DMS114 treated with DMSO at 0.1 percent for 48 hours (cell line): ENCODE data around the gene PRSS48.
A peak's percentile ranks its signal among the peaks of the same experiment; 100 is the strongest.
"Not testable (repeated sequence)": the region's sequence is repeated elsewhere in the genome, so short reads cannot be mapped to it uniquely, and the experiment has no call there.

Experiments
- DNase-seq: peaks from one replicate; lab custom pipeline; 2025; ENCODE audit not compliant: unreplicated experiment; lab: John Stamatoyannopoulos, UW

The PRSS48 gene, protein sequence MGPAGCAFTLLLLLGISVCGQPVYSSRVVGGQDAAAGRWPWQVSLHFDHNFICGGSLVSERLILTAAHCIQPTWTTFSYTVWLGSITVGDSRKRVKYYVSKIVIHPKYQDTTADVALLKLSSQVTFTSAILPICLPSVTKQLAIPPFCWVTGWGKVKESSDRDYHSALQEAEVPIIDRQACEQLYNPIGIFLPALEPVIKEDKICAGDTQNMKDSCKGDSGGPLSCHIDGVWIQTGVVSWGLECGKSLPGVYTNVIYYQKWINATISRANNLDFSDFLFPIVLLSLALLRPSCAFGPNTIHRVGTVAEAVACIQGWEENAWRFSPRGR

DNA sequence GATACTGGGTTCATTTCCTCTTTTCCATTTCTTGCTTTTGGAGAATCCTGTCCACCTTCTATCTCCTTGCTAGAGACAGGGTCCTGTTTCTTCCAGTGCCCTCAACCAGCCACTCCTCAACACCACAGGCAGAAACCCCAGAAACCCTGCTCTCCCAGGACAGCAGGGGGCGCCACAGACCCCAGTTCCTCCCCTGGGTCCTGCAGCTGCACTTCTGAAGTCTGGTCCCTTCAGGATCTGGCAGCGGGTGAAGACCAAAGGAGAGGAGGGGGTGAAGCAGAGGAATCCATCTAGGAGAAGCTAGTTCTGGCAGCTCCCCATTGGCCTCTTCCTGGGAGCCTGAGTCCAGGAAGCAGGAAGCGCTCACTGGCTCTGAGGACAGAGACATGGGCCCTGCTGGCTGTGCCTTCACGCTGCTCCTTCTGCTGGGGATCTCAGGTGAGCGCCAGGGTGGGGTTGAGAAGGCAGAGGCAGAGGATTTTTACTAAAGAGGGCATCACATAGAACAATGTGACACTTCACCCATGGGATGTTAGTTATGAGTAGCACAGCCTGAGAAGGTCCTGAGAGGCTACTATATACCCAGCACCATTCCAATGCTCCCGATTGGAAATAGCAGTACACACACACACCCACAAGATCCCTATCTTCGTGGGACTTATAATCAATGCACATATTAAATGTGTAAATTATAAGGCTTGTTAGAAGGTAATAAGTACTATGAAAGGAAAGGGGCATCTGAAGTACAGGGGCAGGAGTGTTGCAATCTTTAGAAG lies at the start of gene PRSS48:
PRSS48 (plus strand) TSS at position 375 of the 776 bp plus-strand sequence; CDS start at position 387, 12 bp downstream.
- DNase-seq = no peak

DNA sequence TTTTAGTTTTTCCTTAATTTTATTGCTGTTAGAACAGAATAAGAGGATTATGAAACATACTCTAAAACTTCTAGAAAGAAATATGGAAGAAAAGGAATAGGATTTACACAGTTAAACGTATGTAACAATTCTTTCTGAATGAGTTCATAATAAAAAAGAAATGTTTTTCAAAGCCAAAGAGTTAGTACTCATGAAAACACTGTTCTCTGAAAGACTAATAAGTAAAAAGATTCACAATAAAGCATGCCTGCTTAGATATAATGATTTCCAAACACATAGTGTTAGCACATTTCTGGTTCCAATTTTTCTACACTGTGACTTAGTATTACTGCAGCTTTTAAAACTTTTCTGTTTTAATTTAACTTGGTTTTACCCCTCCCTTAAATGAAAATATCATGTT lies 49.8 kb upstream of the PRSS48 start:
- DNase-seq = no peak

DNA sequence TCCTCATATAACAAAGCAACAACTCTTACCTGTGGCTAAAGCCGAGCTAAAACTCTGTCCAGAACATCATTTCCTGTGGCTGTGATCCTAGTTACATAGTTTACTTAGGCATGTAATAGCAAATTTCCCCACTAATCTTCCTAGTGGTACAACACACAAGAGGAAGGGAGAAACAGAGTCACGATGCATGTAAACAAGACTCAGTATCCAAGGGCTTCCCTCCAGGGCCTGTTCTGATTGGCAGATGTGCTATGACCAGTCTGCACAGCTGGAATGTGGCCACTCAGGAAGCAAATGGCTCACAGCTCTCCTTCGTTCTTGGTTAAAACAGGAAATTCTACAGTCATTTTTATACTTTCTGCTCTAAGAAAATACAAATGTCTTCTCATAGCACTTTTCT lies 49.2 kb upstream of the PRSS48 start:
- DNase-seq = no peak

DNA sequence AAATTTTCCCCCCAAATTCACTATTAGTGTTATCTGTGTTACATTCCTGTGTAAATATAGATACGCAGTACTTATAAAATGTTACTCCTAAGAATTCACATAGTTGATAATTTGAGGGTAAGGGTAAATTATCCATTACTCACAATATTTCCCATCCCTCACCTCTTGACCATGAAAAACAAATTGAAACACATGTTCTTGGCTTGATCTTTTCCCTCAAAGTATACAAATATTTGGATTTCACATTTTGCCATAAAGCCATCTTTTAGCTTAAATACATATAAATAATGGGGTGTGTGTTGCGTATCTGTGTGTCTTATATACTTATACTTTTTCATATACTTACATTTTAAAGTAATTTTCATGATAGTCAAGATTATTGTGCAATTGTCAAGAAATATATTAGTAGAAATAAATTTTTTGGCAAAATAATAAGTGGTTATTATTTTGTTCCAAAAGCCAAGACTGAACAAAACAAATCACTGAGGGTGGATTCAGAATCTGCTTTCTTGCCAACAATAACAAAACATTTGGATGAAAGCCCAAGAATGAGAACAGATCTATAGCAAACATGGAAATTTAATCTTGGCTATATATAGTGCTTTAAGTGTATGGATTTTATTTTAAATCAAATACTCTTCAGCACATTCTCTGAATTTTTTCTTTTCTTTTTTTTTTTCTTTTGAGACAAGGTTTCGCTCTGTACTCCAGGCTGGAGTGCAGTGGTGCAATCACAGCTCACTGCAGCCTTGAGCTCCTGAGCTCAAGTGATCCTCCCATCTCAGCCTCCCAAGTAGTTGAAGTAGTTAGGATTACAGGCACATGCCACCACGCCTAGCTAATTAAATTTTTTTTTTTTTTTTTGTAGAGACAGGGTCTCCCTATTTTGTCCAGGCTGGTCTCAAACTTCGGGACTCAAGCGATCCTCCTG lies 48.5 kb upstream of the PRSS48 start:
- no peak for DNase-seq

DNA sequence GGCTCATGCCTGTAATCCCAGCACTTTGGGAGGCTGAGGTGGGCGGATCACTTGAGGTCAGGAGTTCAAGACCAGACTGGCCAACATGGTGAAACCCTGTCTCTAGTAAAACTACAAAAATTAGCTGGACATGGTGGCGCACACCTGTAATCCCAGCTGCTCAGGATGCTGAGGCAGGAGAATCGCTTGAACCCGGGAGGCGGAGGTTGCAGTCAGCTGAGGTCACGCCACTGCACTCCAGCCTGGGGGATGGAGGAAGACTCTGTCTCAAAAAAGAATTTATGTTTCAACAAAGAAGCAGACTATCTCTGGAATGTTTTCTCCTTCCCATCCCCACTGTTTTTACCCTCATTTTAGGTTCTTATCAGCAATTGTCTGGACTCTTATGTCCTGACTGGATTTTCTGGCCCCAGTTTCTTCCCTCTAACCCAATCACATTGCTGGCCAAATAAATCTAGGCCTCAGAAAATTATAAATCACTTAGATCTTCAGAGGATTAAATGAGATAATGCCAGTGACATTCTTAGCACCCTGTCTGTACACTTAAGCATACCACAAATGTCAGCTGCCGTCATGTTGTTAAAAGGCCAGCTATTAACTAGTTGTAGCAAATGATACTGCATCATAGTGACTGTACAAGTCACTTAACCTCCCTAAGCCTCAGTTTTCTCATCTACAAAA lies 44.9 kb upstream of the PRSS48 start:
- no peak for DNase-seq

DNA sequence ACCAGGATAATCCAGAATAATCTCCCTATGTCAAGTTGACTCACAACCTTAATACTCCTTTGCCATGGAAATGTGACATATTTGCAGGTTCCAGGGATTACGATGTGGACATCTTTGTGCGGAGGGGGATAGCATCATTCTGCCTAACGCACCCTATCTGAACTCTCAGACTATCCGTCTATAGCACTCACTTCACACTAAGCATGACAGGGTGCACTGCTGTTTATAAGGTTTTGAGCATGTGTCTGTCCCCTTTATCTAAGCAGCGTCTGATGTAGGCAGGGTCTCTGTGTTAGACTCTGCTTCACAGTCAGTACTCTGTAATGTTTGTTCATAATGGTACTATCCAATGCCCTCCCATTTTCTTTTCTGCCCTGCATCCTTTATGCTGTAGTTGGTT lies 43.4 kb upstream of the PRSS48 start:
- no peak for DNase-seq

DNA sequence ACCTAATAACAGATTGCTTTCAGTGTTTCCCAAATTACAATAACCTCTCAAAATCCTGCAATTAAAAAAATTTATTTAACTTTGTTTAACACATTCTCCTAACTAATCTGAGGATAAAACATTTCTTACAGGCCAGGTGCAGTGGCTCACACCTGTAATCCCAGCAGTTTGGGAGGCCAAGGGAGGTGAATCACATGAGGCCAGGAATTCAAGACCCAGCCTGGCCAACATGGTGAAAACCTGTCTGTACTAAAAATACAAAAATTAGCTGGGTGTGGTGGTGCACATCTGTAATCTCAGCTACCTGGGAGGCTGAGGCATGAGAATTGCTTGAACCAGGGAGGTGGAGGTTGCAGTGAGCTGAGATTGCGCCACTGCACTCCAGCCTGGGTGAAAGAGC lies 41.6 kb upstream of the PRSS48 start:
- DNase-seq = not testable (repeated sequence)

DNA sequence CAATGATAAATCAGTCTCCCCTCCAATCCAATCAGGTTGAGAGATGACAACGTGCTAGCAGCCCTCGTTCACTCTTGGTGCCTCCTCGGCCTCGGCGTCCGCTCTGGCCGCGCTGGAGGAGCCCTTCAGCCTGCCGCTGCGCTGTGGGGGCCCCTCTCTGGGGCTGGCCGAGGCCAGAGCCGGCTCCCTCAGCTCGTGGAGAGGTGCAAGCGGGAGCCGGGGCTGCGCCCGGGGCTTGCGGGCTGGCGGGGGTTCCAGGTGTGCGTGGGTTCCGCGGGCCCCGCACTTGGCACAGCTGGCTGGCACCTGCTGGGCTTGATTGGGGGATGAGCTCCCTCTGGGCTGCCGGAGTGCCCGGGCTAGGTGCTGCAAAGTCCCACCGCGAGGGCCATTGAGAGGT lies 40.9 kb upstream of the PRSS48 start:
- DNase-seq = no peak

DNA sequence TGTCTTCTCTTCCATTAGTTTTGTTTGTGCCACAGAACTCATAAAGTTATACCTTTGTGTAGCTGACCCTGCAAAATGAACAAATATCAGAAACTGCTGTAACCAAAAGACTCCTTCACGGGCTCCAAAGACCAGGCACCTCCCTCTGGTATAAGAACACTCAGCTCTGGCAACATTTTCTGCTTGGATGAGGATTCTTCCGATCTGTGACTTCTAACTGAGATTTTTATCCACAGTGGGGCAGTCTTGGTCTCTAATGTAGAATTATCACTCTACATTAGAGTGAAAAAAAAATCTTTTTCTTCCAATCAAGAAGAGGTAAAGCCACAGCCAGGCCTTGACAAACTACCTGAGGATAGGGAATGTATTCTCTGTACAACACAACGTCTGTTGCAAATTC lies 38.5 kb upstream of the PRSS48 start:
- peak; percentile 7 for DNase-seq

DNA sequence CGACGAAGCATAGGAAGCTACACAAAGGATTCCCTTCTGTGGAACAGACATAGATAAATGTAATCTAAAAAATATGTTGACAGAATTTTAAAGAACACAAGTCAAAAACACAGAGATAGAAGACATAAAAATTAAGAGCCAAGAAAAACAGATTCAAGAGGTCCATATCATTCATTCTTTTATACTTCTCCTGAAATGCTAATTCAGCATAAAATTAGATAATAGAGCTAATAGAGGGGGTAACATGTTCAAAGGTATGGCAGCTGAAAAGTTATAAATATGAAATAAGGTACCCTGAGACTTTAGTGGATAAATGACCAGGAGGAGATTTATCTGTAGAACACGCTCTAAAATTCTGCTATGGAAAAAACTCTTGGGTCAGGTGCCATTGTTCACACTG lies 37.4 kb upstream of the PRSS48 start:
- DNase-seq = no peak

DNA sequence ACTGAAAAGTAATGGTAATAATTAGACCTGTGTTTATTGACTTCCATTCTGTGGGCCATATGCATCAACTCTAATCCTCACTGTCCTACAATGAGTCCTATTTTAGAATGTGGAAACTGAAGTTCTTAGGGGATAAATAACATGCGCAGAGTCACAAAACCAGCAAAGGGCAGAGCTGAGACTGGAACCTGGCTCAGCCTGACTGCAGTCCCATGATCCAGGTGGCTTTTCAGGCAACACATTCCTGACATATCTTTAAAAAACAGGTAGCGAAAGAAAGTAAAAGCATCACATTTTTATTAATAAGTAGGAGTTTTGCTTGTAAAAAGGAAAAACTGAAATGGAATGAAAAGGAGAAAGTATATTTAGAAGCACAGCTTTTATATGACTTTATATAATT lies 34.7 kb upstream of the PRSS48 start:
- no peak for DNase-seq

DNA sequence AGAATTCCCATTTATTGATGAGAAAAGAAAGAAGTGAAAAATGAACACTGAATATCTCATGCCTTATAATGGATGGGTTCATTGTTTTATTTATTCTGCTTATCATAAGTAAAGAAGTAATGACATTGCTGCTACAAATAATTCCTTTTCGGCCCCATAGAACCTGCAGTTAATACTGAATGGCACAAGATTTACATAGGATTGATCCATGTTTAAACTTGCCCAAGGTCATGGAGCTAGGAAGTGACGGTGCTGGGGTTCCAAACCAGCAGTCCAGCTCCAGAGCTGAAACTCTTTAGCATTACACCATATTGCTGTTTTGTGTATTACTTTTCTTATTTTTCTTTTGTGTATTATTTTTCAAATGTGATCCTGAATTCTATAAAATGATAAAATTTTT lies 30.2 kb upstream of the PRSS48 start:
- DNase-seq = no peak

DNA sequence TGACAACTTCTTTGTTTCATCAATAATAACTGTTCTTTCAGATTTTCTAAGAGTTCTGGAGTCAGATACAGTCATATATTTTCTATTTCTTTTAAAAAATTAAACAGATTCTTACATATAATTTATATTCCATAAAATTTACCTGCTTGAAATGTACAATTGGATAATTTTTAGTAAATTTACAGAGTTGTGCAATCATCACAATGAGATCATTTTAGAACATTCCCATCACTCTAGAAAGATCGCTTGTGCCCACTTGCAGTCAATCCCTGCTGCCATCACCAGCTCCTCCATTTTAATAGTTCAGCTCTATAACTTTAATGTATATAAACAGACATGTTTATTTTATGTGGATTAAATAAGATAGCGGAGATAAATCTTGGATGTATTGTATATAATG lies 29.6 kb upstream of the PRSS48 start:
- no peak for DNase-seq

DNA sequence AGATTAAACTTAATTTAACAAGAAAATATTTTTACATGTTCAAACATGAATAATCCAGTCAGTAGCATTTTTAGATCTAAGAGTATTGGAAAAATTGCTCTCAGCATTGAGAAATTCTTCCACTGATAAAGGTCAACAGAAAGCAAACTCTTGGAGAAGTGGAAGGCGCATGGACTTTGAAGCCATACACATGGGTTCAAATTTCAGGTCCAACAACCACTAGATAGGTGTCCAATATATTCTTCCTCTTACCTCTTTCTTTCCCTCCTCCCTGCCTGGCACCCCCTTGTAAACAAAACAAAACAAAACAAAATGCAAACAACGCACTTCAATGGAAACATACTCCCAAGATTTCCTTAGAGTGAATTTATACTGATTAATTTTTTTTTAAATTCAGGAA lies 28.4 kb upstream of the PRSS48 start:
- no peak for DNase-seq

DNA sequence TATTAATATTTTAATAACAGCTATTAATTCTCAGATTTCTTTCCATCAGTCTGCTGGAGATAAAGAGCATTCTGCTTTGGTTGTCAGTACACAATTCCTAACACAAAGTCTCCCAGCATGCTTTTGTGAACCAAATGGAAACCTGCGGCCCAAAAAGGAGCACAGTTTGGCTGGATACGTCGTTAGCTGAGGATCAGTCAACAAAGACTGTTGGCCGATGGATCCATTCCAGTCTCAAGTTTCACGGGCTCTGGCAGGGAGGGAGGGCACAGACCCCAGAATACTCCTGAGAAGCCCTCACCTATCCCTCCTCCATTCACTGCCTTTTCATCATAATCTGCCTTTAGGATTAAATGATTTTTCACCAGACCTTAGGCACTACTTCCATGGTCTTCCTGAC lies 26.3 kb upstream of the PRSS48 start:
- DNase-seq = no peak

DNA sequence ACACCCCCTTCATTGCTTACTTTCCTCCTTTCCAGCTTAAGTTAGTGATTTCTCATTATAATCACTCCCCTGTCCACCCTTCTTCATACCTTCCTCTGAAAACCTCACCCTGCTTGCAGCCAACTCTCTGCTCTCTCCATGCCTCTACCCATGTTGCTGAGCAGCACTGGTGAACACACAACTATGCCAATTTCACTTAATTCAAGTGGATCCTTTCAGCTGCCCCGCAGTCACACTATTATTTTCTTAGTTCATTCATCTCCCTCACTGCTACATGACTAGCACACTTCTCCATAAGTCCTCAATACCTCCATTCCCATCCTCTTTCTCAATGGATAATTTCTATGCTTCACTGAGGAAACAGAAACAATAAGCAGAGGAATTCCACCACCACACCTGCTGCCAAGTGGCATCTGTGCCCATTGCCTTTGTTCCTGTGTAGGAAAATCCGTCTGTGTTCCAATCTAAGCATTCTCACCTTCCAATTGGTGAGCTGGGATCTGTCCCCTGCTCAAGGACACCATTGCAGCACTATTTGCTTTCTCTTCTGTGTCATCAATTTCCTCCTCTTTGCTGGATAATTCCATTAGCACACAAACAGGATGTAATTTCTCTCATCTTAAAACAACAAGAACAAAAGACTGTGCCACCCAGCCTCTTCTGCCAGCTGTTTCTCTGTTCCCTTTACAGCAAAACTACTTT lies 25.2 kb upstream of the PRSS48 start:
- DNase-seq = no peak

DNA sequence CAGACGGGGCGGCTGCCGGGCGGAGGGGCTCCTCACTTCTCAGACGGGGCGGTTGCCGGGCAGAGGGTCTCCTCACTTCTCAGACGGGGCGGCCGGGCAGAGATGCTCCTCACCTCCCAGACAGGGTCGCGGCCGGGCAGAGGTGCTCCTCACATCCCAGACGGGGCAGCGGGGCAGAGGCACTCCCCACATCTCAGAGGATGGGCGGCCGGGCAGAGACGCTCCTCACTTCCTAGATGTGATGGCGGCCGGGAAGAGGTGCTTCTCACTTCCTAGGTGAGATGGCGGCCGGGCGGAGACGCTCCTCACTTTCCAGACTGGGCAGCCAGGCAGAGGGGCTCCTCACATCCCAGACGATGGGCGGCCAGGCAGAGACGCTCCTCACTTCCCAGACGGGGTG lies 21.7 kb upstream of the PRSS48 start:
- DNase-seq = not testable (repeated sequence)

DNA sequence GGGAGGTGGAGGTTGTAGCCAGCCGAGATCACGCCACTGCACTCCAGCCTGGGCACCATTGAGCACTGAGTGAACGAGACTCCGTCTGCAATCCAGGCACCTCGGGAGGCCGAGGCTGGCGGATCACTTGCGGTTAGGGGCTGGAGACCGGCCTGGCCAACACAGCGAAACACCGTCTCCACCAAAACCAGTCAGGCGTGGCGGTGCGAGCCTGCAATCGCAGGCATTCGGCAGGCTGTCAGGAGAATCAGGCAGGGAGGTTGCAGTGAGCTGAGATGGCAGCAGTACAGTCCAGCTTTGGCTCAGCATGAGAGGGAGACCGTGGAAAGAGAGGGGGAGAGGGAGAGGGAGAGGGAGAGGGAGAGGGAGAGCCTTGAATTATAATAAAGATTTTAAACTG lies 21.3 kb upstream of the PRSS48 start:
- DNase-seq = not testable (repeated sequence)

DNA sequence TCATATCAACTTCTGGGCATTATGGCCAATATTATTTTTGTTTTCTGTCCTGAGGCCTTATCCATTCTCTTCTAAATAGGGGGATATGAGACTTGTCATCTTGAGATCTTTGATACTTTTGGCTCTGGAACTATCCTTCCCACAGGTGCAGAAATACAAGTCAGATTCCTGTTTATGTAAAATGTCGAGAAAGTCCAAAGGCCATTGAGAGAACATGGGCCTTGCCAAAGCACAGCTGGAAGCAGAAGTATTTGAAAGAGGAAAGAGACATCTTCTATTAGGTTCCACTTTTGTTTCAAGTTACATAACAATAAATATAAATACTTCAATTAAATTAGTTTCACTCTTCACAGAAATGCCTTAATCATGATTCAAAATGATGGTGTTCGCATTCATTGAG lies 20.8 kb upstream of the PRSS48 start:
- DNase-seq = no peak

DNA sequence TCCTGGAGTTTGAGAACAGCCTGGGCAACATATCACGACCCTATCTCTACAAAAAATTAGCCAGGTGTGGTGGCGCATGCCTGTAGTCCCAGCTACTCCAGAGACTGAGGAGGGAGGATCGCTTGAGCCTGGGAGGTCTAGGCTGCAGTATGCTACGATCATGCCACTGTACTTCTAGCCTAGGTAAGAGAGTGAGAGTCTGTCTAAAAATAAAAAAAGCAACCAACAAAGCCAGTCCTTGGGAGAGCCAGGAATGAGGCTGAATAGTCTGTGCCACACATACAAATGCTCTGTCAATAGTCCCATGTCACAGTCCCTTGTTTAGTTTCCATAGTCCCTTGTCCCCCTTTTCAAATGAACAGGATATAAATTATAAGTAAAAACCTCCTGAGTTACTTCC lies 19.3 kb upstream of the PRSS48 start:
- DNase-seq = no peak
